GM23248 (cell line): ENCODE measurements around the gene PRF1.
"Not testable (repeated sequence)": the region's sequence is repeated elsewhere in the genome, so short reads cannot be mapped to it uniquely, and the experiment has no call there.

ENCODE experiments used
- EZH2 ChIP-seq: fragments of 200-600 bp; sonication (generic); IDR thresholded peaks from 2 replicates; pipeline ENCODE4 v1.6.1; 2018; ENCODE audit warnings: antibody characterized with exemption, mild to moderate bottlenecking; ENCODE audit not compliant: insufficient read depth, poor library complexity, severe bottlenecking
- EZH2phosphoT487 ChIP-seq: fragments of 200-600 bp; sonication (generic); IDR thresholded peaks from 2 replicates; pipeline ENCODE4 v1.6.1; 2018; ENCODE audit warnings: antibody characterized with exemption, moderate library complexity, mild to moderate bottlenecking, low read depth; ENCODE audit not compliant: insufficient read depth

GRCh38 chr10:70643272-70643671 is 40.7 kb upstream of the PRF1 start:
- TF ChIP-seq EZH2phosphoT487, EZH2: not testable (repeated sequence)
